ENCODE data around the gene NR3C1.

Gene NR3C1

DNA sequence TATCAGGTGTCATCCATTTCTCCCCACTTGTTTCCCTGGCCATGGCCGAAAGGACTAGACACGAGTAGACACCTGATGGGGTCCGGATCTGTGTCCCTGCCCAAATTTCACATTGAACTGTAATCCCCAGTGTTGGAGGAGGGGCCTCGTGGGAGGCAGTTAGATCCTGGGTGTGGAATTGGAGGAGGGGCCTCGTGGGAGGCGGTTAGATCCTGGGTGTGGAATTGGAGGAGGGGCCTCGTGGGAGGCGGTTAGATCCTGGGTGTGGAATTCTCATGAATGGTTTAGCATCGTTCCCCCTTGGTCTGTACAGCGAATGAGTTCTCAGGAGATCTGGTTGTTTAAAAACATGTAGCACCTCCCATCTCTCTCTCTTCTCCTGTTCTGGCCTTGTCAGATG lies 165.8 kb downstream of the NR3C1 start:
- no peaks in the 10 kb centered on the region for H3K27me3 ChIP-seq (ENCODE audit: control insufficient read depth, insufficient read depth, low read length)
- H3K4me1 ChIP-seq (ENCODE audit: control insufficient read depth, insufficient read depth, low read length) = no peaks in the 10 kb centered on the region
- H3K9ac ChIP-seq (ENCODE audit: low read length) = no peak overlapping the region
- H3K4me3 ChIP-seq (ENCODE audit: low read length) = no peak overlapping the region
- no peaks in the 10 kb centered on the region for H3K9me3 ChIP-seq (ENCODE audit: control insufficient read depth, low read length)
- H3K36me3 ChIP-seq (ENCODE audit: control insufficient read depth, insufficient read depth, low read length) = no peaks in the 10 kb centered on the region

DNA sequence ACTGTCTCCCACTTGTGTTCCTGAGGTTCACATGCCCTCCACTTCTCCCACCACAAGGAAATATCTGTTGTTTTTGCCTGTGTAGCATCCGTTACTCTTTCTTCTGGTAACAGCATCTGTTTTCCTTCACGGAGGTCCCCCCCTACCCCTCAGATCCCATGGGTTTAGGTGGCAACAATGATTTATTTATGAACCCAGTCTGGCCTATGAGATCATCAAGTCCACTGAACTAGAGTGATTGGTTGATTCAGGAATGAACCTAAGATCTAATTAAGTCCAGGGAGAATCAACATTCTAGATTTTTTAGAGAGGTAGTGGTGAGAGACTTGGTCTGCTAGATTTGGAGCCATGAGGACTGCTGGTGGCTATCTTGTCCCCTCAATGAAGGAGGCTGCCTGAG lies 166.8 kb downstream of the NR3C1 start:
- Histone ChIP-seq H3K36me3 (ENCODE audit: control insufficient read depth, insufficient read depth, low read length) (no peaks in the 10 kb centered on the region), H3K9ac (ENCODE audit: low read length) (no peak overlapping the region), H3K4me1 (ENCODE audit: control insufficient read depth, insufficient read depth, low read length) (no peaks in the 10 kb centered on the region), H3K9me3 (ENCODE audit: control insufficient read depth, low read length) (no peaks in the 10 kb centered on the region), H3K4me3 (ENCODE audit: low read length) (no peak overlapping the region), H3K27me3 (ENCODE audit: control insufficient read depth, insufficient read depth, low read length) (no peaks in the 10 kb centered on the region)

DNA sequence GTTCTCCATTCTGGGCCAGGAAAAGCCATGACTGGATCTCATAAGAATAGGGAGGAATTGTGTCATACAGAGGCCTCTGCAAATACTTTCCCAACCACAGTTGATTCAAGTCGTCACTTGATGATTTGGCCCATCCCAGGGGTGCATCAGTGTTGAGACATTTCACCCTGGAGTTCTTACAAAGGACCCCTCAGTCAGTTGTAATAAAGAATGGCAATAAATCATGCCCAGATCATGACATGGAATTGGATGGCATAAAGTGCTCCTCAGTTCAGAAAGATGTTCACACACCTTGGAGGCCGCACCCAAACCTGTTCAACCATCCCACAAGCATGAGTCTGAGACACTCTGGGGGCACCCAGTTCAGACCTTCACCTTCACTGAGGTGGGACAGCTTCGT lies 168.1 kb downstream of the NR3C1 start:
- no peaks in the 10 kb centered on the region for H3K4me1 ChIP-seq (ENCODE audit: control insufficient read depth, insufficient read depth, low read length)
- no peaks in the 10 kb centered on the region for H3K9me3 ChIP-seq (ENCODE audit: control insufficient read depth, low read length)
- H3K36me3 ChIP-seq (ENCODE audit: control insufficient read depth, insufficient read depth, low read length) = no peaks in the 10 kb centered on the region
- no peaks in the 10 kb centered on the region for H3K27me3 ChIP-seq (ENCODE audit: control insufficient read depth, insufficient read depth, low read length)
- no peak overlapping the region for H3K9ac ChIP-seq (ENCODE audit: low read length)
- H3K4me3 ChIP-seq (ENCODE audit: low read length) = no peak overlapping the region

DNA sequence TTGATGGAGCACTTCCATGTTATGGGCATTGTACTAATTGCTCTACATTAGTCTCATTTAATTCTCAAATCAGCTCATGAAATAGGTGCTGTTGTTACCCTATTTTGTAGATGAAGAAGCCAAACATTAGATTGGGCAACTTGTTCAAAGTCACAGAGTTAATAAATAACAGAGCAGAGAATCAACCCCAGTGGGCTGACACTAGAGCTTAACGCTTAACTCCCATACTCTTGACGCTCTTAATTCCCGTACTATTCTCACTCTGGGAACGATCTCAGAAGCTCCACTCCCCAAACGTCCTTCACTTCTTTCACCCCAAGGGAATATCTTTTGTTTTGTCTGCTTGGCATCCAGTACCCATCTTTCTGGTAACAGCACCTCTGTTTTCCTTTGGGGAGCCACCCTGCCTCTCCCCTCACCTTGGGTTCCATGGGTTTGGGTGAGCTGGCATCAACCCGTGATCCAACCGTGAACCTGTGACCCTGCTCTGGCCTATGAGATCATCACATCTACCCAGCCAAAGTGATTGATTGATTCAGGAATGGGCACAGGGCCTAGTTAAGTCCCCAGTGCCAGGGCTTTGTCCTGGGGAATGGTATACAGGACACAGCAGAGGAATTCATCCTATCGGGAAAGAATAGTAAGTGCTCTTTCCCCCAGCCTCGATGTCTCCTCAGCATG lies 169.2 kb downstream of the NR3C1 start:
- Histone ChIP-seq H3K4me1 (ENCODE audit: control insufficient read depth, insufficient read depth, low read length) (no peaks in the 10 kb centered on the region), H3K36me3 (ENCODE audit: control insufficient read depth, insufficient read depth, low read length) (no peaks in the 10 kb centered on the region), H3K9me3 (ENCODE audit: control insufficient read depth, low read length) (no peaks in the 10 kb centered on the region), H3K4me3 (ENCODE audit: low read length) (no peak overlapping the region), H3K27me3 (ENCODE audit: control insufficient read depth, insufficient read depth, low read length) (no peaks in the 10 kb centered on the region), H3K9ac (ENCODE audit: low read length) (no peak overlapping the region)

DNA sequence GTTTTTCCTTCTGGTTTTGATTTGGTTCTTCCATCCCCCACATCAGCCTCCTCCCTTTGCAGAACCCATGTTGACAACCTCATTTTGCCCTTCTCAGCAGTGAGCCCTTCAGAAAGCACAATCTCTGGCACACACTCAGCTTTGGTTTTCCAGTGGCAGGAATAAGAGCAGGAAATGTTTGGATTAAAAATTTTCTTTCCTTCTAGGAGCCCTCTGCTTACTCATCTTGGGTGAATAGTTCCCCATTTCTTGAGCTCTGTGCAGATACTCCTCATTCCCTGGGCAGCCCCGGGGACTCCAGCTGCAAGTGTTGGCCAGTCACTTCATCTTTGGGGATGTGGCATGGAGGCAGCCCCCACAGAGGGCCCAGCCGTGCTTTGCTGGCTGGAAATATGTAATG lies 170.5 kb downstream of the NR3C1 start:
- Histone ChIP-seq H3K36me3 (ENCODE audit: control insufficient read depth, insufficient read depth, low read length) (no peaks in the 10 kb centered on the region), H3K9ac (ENCODE audit: low read length) (no peak overlapping the region), H3K4me1 (ENCODE audit: control insufficient read depth, insufficient read depth, low read length) (no peaks in the 10 kb centered on the region), H3K4me3 (ENCODE audit: low read length) (no peak overlapping the region), H3K27me3 (ENCODE audit: control insufficient read depth, insufficient read depth, low read length) (no peaks in the 10 kb centered on the region), H3K9me3 (ENCODE audit: control insufficient read depth, low read length) (no peaks in the 10 kb centered on the region)

DNA sequence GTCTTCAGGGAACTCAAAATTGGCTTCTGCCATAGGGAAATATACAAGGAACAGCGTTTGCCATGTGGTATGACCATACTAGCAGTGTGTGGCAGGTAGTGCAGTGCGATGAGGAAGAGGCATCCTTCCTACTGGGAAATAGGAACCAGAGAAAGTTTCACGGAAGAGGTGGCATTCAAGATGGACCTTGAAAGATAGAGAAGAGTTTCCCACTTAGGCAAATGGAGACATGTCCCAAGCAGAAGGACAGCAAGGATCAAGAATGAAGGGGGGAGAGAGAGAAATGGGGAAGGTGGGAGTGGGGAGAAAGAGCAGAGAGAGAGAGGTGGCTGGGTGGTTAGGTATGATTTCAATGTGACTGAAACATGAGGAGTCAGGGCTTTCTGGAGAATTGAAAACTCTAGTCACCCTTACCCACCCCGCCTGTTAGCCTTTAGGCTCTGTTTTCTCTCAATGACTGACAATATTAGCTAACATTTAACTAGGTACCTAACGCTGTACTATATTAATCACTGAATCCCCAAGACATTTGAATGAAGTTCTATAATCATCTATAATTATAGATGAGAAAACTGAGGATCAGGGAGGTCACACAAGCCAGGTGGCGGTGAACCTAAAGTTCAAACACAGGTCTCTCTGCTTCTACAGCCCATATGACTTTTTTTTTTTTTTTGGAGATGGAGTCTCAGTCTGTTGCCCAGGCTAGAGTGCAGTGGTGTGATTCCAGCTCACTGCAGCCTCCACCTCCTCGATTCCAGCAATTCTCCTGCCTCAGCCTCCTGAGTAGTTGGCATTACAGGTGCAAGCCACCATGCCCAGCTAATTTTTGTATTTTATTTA lies 171.3 kb downstream of the NR3C1 start:
- Histone ChIP-seq H3K27me3 (ENCODE audit: control insufficient read depth, insufficient read depth, low read length) (no peaks in the 10 kb centered on the region), H3K36me3 (ENCODE audit: control insufficient read depth, insufficient read depth, low read length) (no peaks in the 10 kb centered on the region), H3K9me3 (ENCODE audit: control insufficient read depth, low read length) (no peaks in the 10 kb centered on the region), H3K4me3 (ENCODE audit: low read length) (no peak overlapping the region), H3K4me1 (ENCODE audit: control insufficient read depth, insufficient read depth, low read length) (no peaks in the 10 kb centered on the region), H3K9ac (ENCODE audit: low read length) (no peak overlapping the region)

GRCh38 chr5:143231416-143231815 lies 172.1 kb downstream of the NR3C1 start:
- no peaks in the 10 kb centered on the region for H3K4me1 ChIP-seq (ENCODE audit: control insufficient read depth, insufficient read depth, low read length)
- H3K9me3 ChIP-seq (ENCODE audit: control insufficient read depth, low read length) = no peaks in the 10 kb centered on the region
- no peak overlapping the region for H3K4me3 ChIP-seq (ENCODE audit: low read length)
- no peaks in the 10 kb centered on the region for H3K36me3 ChIP-seq (ENCODE audit: control insufficient read depth, insufficient read depth, low read length)
- no peaks in the 10 kb centered on the region for H3K27me3 ChIP-seq (ENCODE audit: control insufficient read depth, insufficient read depth, low read length)
- H3K9ac ChIP-seq (ENCODE audit: low read length) = no peak overlapping the region

DNA sequence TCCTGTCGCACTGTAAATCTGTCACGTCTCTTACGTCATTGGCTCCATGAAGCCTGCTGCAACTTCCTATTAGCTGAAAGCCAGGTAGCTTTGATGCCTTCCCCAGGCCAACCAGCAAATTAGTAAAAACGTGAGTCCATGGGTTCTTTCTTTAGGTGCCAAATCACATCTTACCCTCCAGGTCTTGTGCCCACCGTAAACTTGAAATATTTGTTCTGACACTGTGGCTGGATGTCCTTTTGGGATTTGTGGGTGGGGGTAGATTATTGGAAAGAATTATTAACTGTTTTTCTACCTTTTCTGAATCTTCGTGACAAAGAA lies 172.8 kb downstream of the NR3C1 start:
- Histone ChIP-seq H3K9me3 (ENCODE audit: control insufficient read depth, low read length) (no peaks in the 10 kb centered on the region), H3K9ac (ENCODE audit: low read length) (no peak overlapping the region), H3K4me1 (ENCODE audit: control insufficient read depth, insufficient read depth, low read length) (no peaks in the 10 kb centered on the region), H3K4me3 (ENCODE audit: low read length) (no peak overlapping the region), H3K27me3 (ENCODE audit: control insufficient read depth, insufficient read depth, low read length) (no peaks in the 10 kb centered on the region), H3K36me3 (ENCODE audit: control insufficient read depth, insufficient read depth, low read length) (no peaks in the 10 kb centered on the region)

- Histone ChIP-seq H3K4me1 (ENCODE audit: control insufficient read depth, insufficient read depth, low read length) (no peaks in the 10 kb centered on the region), H3K9ac (ENCODE audit: low read length) (no peak overlapping the region)
Measured at GRCh38 chr5:143229896-143230675, 173.4 kb downstream of the NR3C1 start.

DNA sequence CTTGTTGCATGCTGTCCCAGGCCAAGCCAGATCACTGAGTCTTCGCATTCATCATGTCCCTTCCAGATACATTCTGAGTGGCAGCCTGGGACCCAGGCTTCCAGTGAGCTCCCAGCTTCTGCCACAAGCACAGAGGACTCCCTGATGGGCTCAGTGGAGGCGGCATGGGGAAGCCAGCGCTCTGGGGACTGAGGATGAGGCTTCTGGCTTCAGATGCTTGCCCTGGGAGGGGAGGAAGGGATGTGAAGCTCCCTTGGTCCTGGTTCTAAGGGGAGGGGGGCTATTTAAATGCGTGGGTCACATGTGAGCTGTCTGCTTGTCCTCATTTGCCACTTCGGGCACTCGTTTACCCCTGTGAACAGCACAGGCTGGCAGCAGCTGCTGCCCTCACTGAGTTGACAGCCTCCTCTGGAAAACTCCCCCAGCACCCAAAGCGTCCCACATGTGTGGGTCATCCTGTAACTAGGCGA lies 174.0 kb downstream of the NR3C1 start:
- no peak overlapping the region for H3K4me3 ChIP-seq (ENCODE audit: low read length)
- no peaks in the 10 kb centered on the region for H3K27me3 ChIP-seq (ENCODE audit: control insufficient read depth, insufficient read depth, low read length)
- H3K9me3 ChIP-seq (ENCODE audit: control insufficient read depth, low read length) = no peaks in the 10 kb centered on the region
- no peaks in the 10 kb centered on the region for H3K4me1 ChIP-seq (ENCODE audit: control insufficient read depth, insufficient read depth, low read length)
- no peak overlapping the region for H3K9ac ChIP-seq (ENCODE audit: low read length)
- H3K36me3 ChIP-seq (ENCODE audit: control insufficient read depth, insufficient read depth, low read length) = no peaks in the 10 kb centered on the region

More at GRCh38 chr5:143229896-143230675, 173.4 kb downstream of the NR3C1 start:
- H3K4me3 ChIP-seq (ENCODE audit: low read length) = no peak overlapping the region
- no peaks in the 10 kb centered on the region for H3K36me3 ChIP-seq (ENCODE audit: control insufficient read depth, insufficient read depth, low read length)
- H3K9me3 ChIP-seq (ENCODE audit: control insufficient read depth, low read length) = no peaks in the 10 kb centered on the region
- H3K27me3 ChIP-seq (ENCODE audit: control insufficient read depth, insufficient read depth, low read length) = no peaks in the 10 kb centered on the region

GRCh38 chr5:143228597-143229293 lies 174.7 kb downstream of the NR3C1 start:
- H3K4me3 ChIP-seq (ENCODE audit: low read length) = no peak overlapping the region
- no peaks in the 10 kb centered on the region for H3K4me1 ChIP-seq (ENCODE audit: control insufficient read depth, insufficient read depth, low read length)
- H3K9me3 ChIP-seq (ENCODE audit: control insufficient read depth, low read length) = no peaks in the 10 kb centered on the region
- H3K36me3 ChIP-seq (ENCODE audit: control insufficient read depth, insufficient read depth, low read length) = no peaks in the 10 kb centered on the region
- no peaks in the 10 kb centered on the region for H3K27me3 ChIP-seq (ENCODE audit: control insufficient read depth, insufficient read depth, low read length)
- no peak overlapping the region for H3K9ac ChIP-seq (ENCODE audit: low read length)

Data from mucosa of stomach (tissue), 1 donor.